RPMI7951 (cell line): ENCODE results near the gene PTPN1. TPM values are rescaled to one million over a fixed set of nuclear protein-coding genes. Genes with fewer than 3 reads are reported as not detected.

Source experiments
- DNase-seq: peaks from one replicate; pipeline ENCODE4 v3.0.0-alpha.2; 2012; ENCODE audit warnings: low read depth
- total RNA-seq: library from RNA; depleted of rRNA; stranded (reverse); fragments of >200 nt; shearing (Covaris generic); gene quantifications from 2 replicates; pipeline ENCODE4 v1.2.3, GENCODE V29; 2014; rRNA removed

The PTPN1 gene
- total RNA-seq, 1 experiment from 2014 or later: 42.2 TPM

- no peak for DNase-seq
Observed at GRCh38 chr20:50634191-50634590, 124.0 kb downstream of the PTPN1 start.

Other genes with a start within 250 kb of the PTPN1 start
- 10.0 and 10.8 TPM in 2 replicates for gene RIPOR3, start 181.2 kb downstream of the PTPN1 start, total RNA-seq
- 5.5 and 6.2 TPM in 2 replicates for gene PARD6B, start 221.2 kb downstream of the PTPN1 start, total RNA-seq